Osteoblast (primary cell): ENCODE measurements around the gene KAT6B. TPM values are rescaled to one million over a fixed set of nuclear protein-coding genes. Genes with fewer than 3 reads are reported as not detected.
"Not testable (repeated sequence)": the region's sequence is repeated elsewhere in the genome, so short reads cannot be mapped to it uniquely, and the experiment has no call there.

ENCODE experiments used
- DNase-seq: peaks from one replicate; pipeline ENCODE4 v3.0.0; 2011; ENCODE audit warnings: low spot score, mixed read lengths; ENCODE audit not compliant: insufficient read length; ENCODE audit errors: missing footprints
- H2AFZ ChIP-seq: 2 replicates; pipeline ENCODE4 v1.6.0; 2011; ENCODE audit warnings: mild to moderate bottlenecking, low read length
- H3K27ac ChIP-seq: 2 replicates; pipeline ENCODE4 v1.5.1; 2011; ENCODE audit warnings: mild to moderate bottlenecking, low read depth, low read length, moderate library complexity
- H3K27me3 ChIP-seq: 2 replicates; pipeline ENCODE4 v1.6.0; 2012; ENCODE audit warnings: mild to moderate bottlenecking, control low read depth, inconsistent platforms, low read length, moderate library complexity; ENCODE audit not compliant: insufficient read depth
- H3K36me3 ChIP-seq: 2 replicates; pipeline ENCODE4 v1.5.1; 2011; ENCODE audit warnings: mild to moderate bottlenecking, low read length, control low read depth, moderate library complexity; ENCODE audit not compliant: insufficient read depth
- H3K4me1 ChIP-seq: 2 replicates; pipeline ENCODE4 v1.5.1; 2011; ENCODE audit warnings: mild to moderate bottlenecking, low read length, control low read depth, moderate library complexity; ENCODE audit not compliant: insufficient read depth
- H3K4me2 ChIP-seq: 2 replicates; pipeline ENCODE4 v1.6.0; 2011; ENCODE audit warnings: mild to moderate bottlenecking, low read length; ENCODE audit not compliant: insufficient read depth
- H3K4me3 ChIP-seq: fragments of 200-600 bp; sonication (generic); 3 replicates; pipeline ENCODE4 v1.5.1; 2012; ENCODE audit warnings: mild to moderate bottlenecking, low read length, inconsistent platforms; ENCODE audit not compliant: insufficient read depth
- H3K79me2 ChIP-seq: 2 replicates; pipeline ENCODE4 v1.6.0; 2012; ENCODE audit warnings: mild to moderate bottlenecking, low read length, control low read depth, inconsistent platforms; ENCODE audit not compliant: insufficient read depth
- H3K9me3 ChIP-seq: 2 replicates; pipeline ENCODE4 v1.5.1; 2011; ENCODE audit warnings: low read depth, low read length, control low read depth
- H4K20me1 ChIP-seq: 2 replicates; pipeline ENCODE4 v1.6.0; 2012; ENCODE audit warnings: mild to moderate bottlenecking, low read length, control low read depth; ENCODE audit not compliant: insufficient read depth
- CTCF ChIP-seq: IDR thresholded peaks from 2 replicates; pipeline ENCODE4 v1.5.1; 2011; ENCODE audit warnings: mild to moderate bottlenecking, low read depth, low read length, moderate library complexity; ENCODE audit errors: extremely low read depth
- total RNA-seq: library from RNA; depleted of rRNA; stranded (reverse); fragments of >200 nt; gene quantifications from 2 replicates; pipeline ENCODE4 v1.2.3, GENCODE V29; 2012

Gene KAT6B
- total RNA-seq, 1 donor: 24.6 TPM

- H3K79me2 ChIP-seq: peaks cover 57% of the 10 kb centered on the region
- H3K27me3 ChIP-seq: no peaks in the 10 kb centered on the region
- no peak overlapping the region for H3K4me3 ChIP-seq
- peaks cover 30% of the 10 kb centered on the region for H4K20me1 ChIP-seq
- no peak for DNase-seq
- H3K4me2 ChIP-seq: no peak overlapping the region
- no peak overlapping the region for H3K27ac ChIP-seq
- TF ChIP-seq CTCF: no peak
- no peaks in the 10 kb centered on the region for H3K36me3 ChIP-seq
- H3K9me3 ChIP-seq: no peaks in the 10 kb centered on the region
- peaks cover 5% of the 10 kb centered on the region for H3K4me1 ChIP-seq
- no peak overlapping the region for H2AFZ ChIP-seq
Observed at GRCh38 chr10:74889662-74889998, 63.2 kb downstream of the KAT6B start.

GRCh38 chr10:74890460-74890859 is 64.1 kb downstream of the KAT6B start:
- no peak for DNase-seq
- H3K27ac ChIP-seq: no peak overlapping the region
- no peak overlapping the region for H3K4me2 ChIP-seq
- no peaks in the 10 kb centered on the region for H3K9me3 ChIP-seq
- H3K36me3 ChIP-seq: no peaks in the 10 kb centered on the region
- H2AFZ ChIP-seq: no peak overlapping the region
- no peak overlapping the region for H3K4me3 ChIP-seq
- TF ChIP-seq CTCF: no peak
- no peaks in the 10 kb centered on the region for H3K27me3 ChIP-seq
- peaks cover 32% of the 10 kb centered on the region for H4K20me1 ChIP-seq
- peaks cover 5% of the 10 kb centered on the region for H3K4me1 ChIP-seq
- peaks cover 61% of the 10 kb centered on the region for H3K79me2 ChIP-seq

GRCh38 chr10:74891053-74891452 is 64.7 kb downstream of the KAT6B start:
- Histone ChIP-seq H3K36me3 (no peaks in the 10 kb centered on the region), H3K4me1 (peaks cover 5% of the 10 kb centered on the region), H3K27ac (no peak overlapping the region), H3K4me2 (no peak overlapping the region), H4K20me1 (peaks cover 28% of the 10 kb centered on the region), H2AFZ (no peak overlapping the region), H3K4me3 (no peak overlapping the region), H3K9me3 (no peaks in the 10 kb centered on the region), H3K79me2 (peaks cover 63% of the 10 kb centered on the region), H3K27me3 (no peaks in the 10 kb centered on the region)
- no peak for TF ChIP-seq CTCF
- DNase-seq: no peak

GRCh38 chr10:74892839-74893238 is 66.4 kb downstream of the KAT6B start:
- H3K79me2 ChIP-seq: peaks cover 57% of the 10 kb centered on the region
- peaks cover 18% of the 10 kb centered on the region for H4K20me1 ChIP-seq
- peaks cover 5% of the 10 kb centered on the region for H3K4me1 ChIP-seq
- TF ChIP-seq CTCF: no peak
- no peaks in the 10 kb centered on the region for H3K27me3 ChIP-seq
- no peak overlapping the region for H3K4me2 ChIP-seq
- DNase-seq: no peak
- H3K4me3 ChIP-seq: no peak overlapping the region
- H3K27ac ChIP-seq: no peak overlapping the region
- H3K9me3 ChIP-seq: no peaks in the 10 kb centered on the region
- H2AFZ ChIP-seq: no peak overlapping the region
- no peaks in the 10 kb centered on the region for H3K36me3 ChIP-seq

- Histone ChIP-seq H3K79me2 (peaks cover 59% of the 10 kb centered on the region), H4K20me1 (peaks cover 17% of the 10 kb centered on the region)
- H3K36me3 ChIP-seq, H3K4me2 ChIP-seq, H2AFZ ChIP-seq, DNase-seq, H3K27me3 ChIP-seq, H3K27ac ChIP-seq, H3K4me3 ChIP-seq, H3K4me1 ChIP-seq, H3K9me3 ChIP-seq: not testable (repeated sequence)
Observed at GRCh38 chr10:74893329-74893728, 66.9 kb downstream of the KAT6B start.
